HCT116 (cell line): ENCODE measurements around the gene SIAH2. TPM values are rescaled to one million over a fixed set of nuclear protein-coding genes. Genes with fewer than 3 reads are reported as not detected.

Experiments
- ATAC-seq: fragments of 200-7000 bp; cut with Tn5 transposase; 2 replicates; pipeline ENCODE4 v1.9.1; 2020; ENCODE audit warnings: mild to moderate bottlenecking, moderate library complexity
- BruUV-seq: library from RNA; stranded (reverse); fragments of 400-500 nt; replicated peaks from 2 replicates; lab custom pipeline; 2021; lab: Mats Ljungman, UMichigan
- CTCF ChIA-PET: fragments of 300-600 bp; sonication (Branson Sonifier 250); formaldehyde crosslinking; loops from one replicate; lab custom pipeline; 2021; ENCODE audit warnings: antibody characterized with exemption; lab: Charles Lee
- POLR2A ChIA-PET: fragments of 300-600, 350-600 bp; sonication (Branson Sonifier 250); formaldehyde crosslinking; loops from one replicate; lab custom pipeline; 2021; ENCODE audit warnings: antibody characterized with exemption; lab: Charles Lee
- RAD21 ChIA-PET, 2 experiments: fragments of 300-600 bp; sonication (Branson Sonifier 250); formaldehyde crosslinking; loops; one replicate each; lab custom pipeline; 2023; ENCODE audit warnings: low total read pairs in 2 of 2; ENCODE audit not compliant: uncharacterized antibody in 2 of 2, unreplicated experiment in 2 of 2, low non-redundant PET in 1 of 2; lab: Charles Lee
- DNase-seq: peaks from one replicate; pipeline ENCODE4 v3.0.0-alpha.2; 2010; ENCODE audit warnings: low read depth, low spot score
- H2AFZ ChIP-seq: fragments of 200-600 bp; shearing (Covaris generic), sonication (generic); 2 replicates; pipeline ENCODE4 v1.6.1; 2017; ENCODE audit warnings: low read depth, mixed run types, mixed read lengths, antibody characterized with exemption, low read length; ENCODE audit not compliant: poor library complexity, severe bottlenecking
- H3K27ac ChIP-seq: 2 replicates; pipeline ENCODE4 v1.5.1; 2012; ENCODE audit warnings: low read depth, low read length
- H3K27me3 ChIP-seq: fragments of 200-600 bp; sonication (generic); 2 replicates; pipeline ENCODE4 v1.6.1; 2016; ENCODE audit warnings: mixed run types, low read length, mixed read lengths; ENCODE audit not compliant: insufficient read depth
- H3K36me3 ChIP-seq, 2 experiments: fragments of 200-500 bp in 1 of 2; fragments of 200-600 bp in 1 of 2; sonication (Bioruptor generic) in 1 of 2; sonication (generic) in 1 of 2; 2 replicates each; pipeline versions ENCODE4 v1.5.1 to v1.6.1; 2014 to 2016; ENCODE audit warnings: low read length in 2 of 2, inconsistent platforms in 1 of 2, mixed read lengths in 1 of 2, mixed run types in 1 of 2; ENCODE audit not compliant: insufficient read depth in 2 of 2, control insufficient read depth in 1 of 2
- H3K4me1 ChIP-seq, 2 experiments: fragments of 200-600 bp in 1 of 2; sonication (generic) in 1 of 2; 2 replicates each; pipeline versions ENCODE4 v1.5.1 to v1.6.1; 2012 to 2017; ENCODE audit warnings: low read length in 2 of 2, inconsistent platforms in 1 of 2, mild to moderate bottlenecking in 1 of 2, mixed read lengths in 1 of 2, mixed run types in 1 of 2, moderate library complexity in 1 of 2; ENCODE audit not compliant: insufficient read depth in 2 of 2, control insufficient read depth in 1 of 2
- H3K4me2 ChIP-seq: fragments of 200-600 bp; sonication (generic); 2 replicates; pipeline ENCODE4 v1.6.1; 2017; ENCODE audit warnings: mixed run types, low read length, mixed read lengths
- H3K4me3 ChIP-seq, 2 experiments: fragments of 200-600 bp in 1 of 2; sonication (generic) in 1 of 2; replicated peaks in 1 of 2; 2 replicates each; pipeline ENCODE4 v1.5.1; 2011 to 2016; ENCODE audit warnings: low read length in 2 of 2, control low read depth in 1 of 2, low read depth in 1 of 2, mild to moderate bottlenecking in 1 of 2, mixed read lengths in 1 of 2, mixed run types in 1 of 2
- H3K79me2 ChIP-seq: fragments of 200-600 bp; sonication (generic); 2 replicates; pipeline ENCODE4 v1.6.1; 2017; ENCODE audit warnings: mild to moderate bottlenecking, mixed run types, low read length, moderate library complexity, mixed read lengths; ENCODE audit not compliant: insufficient read depth
- H3K9ac ChIP-seq: fragments of 200-600 bp; sonication (generic); 2 replicates; pipeline ENCODE4 v1.6.1; 2016; ENCODE audit warnings: low read length, mixed read lengths
- H3K9me2 ChIP-seq: fragments of 200-600 bp; sonication (generic), shearing (Covaris generic); 2 replicates; pipeline ENCODE4 v1.6.1; 2017; ENCODE audit warnings: mixed run types, mild to moderate bottlenecking, moderate library complexity; ENCODE audit not compliant: insufficient read depth
- H3K9me3 ChIP-seq, 2 experiments: fragments of 200-500 bp in 1 of 2; fragments of 200-600 bp in 1 of 2; sonication (Bioruptor generic) in 1 of 2; sonication (generic) in 1 of 2; 2 replicates each; pipeline ENCODE4 v1.6.1; 2014 to 2017; ENCODE audit warnings: low read length in 2 of 2, mixed read lengths in 2 of 2, inconsistent platforms in 1 of 2, low read depth in 1 of 2, mild to moderate bottlenecking in 1 of 2, mixed run types in 1 of 2, moderate library complexity in 1 of 2; ENCODE audit not compliant: control insufficient read depth in 1 of 2, insufficient read depth in 1 of 2
- H4K20me1 ChIP-seq: fragments of 200-600 bp; sonication (generic), shearing (Covaris generic); 2 replicates; pipeline ENCODE4 v1.6.1; 2017; ENCODE audit warnings: mixed run types, mild to moderate bottlenecking, moderate library complexity; ENCODE audit not compliant: insufficient read depth
- CBX3 ChIP-seq: IDR thresholded peaks from 2 replicates; pipeline ENCODE4 v1.6.1; 2012; ENCODE audit warnings: low read depth
- CEBPB ChIP-seq: IDR thresholded peaks from 2 replicates; pipeline ENCODE4 v1.6.1; 2012; ENCODE audit warnings: low read depth
- EGR1 ChIP-seq: IDR thresholded peaks from 2 replicates; pipeline ENCODE4 v1.6.1; 2012; ENCODE audit warnings: low read depth
- ELF1 ChIP-seq: IDR thresholded peaks from 2 replicates; pipeline ENCODE4 v1.6.1; 2012; ENCODE audit warnings: low read depth, borderline replicate concordance
- EZH2 ChIP-seq: fragments of 200-600 bp; sonication (generic); IDR thresholded peaks from 2 replicates; pipeline ENCODE4 v1.6.1; 2017; ENCODE audit warnings: antibody characterized with exemption, mixed run types
- EZH2phosphoT487 ChIP-seq: fragments of 200-600 bp; IDR thresholded peaks from 2 replicates; pipeline ENCODE4 v1.6.1; 2018; ENCODE audit warnings: antibody characterized with exemption, borderline replicate concordance
- FOSL1 ChIP-seq: IDR thresholded peaks from 2 replicates; pipeline ENCODE4 v1.6.1; 2012; ENCODE audit warnings: low read depth
- MAX ChIP-seq: IDR thresholded peaks from 2 replicates; pipeline ENCODE4 v1.6.1; 2012
- POLR2A ChIP-seq: IDR thresholded peaks from 2 replicates; pipeline ENCODE4 v1.7.0; 2011; ENCODE audit warnings: borderline replicate concordance; ENCODE audit not compliant: insufficient read depth, insufficient read length; ENCODE audit errors: extremely low read depth
- POLR2AphosphoS5 ChIP-seq: IDR thresholded peaks from 2 replicates; pipeline ENCODE4 v1.6.1; 2011; ENCODE audit warnings: mild to moderate bottlenecking, low read depth, low read length, moderate library complexity
- RAD21 ChIP-seq: IDR thresholded peaks from 2 replicates; pipeline ENCODE4 v1.6.1; 2012; ENCODE audit warnings: low read depth, mild to moderate bottlenecking
- REST ChIP-seq: IDR thresholded peaks from 2 replicates; pipeline ENCODE4 v1.6.1; 2012; ENCODE audit warnings: low read depth
- SIN3A ChIP-seq: IDR thresholded peaks from 2 replicates; pipeline ENCODE4 v1.6.1; 2012; ENCODE audit warnings: low read depth
- SP1 ChIP-seq: IDR thresholded peaks from 2 replicates; pipeline ENCODE4 v1.6.1; 2012; ENCODE audit warnings: low read depth
- TCF7L2 ChIP-seq: IDR thresholded peaks from 2 replicates; pipeline ENCODE4 v1.7.0; 2011; ENCODE audit warnings: borderline replicate concordance, inconsistent platforms; ENCODE audit not compliant: insufficient read depth, insufficient read length; ENCODE audit errors: extremely low read depth
- YY1 ChIP-seq: IDR thresholded peaks from 2 replicates; pipeline ENCODE4 v1.6.1; 2011; ENCODE audit warnings: low read length, low read depth, moderate library complexity, mild to moderate bottlenecking; ENCODE audit not compliant: insufficient replicate concordance; ENCODE audit errors: extremely low read depth
- ZNF274 ChIP-seq: fragments of 200-500 bp; sonication (Bioruptor generic); IDR thresholded peaks from 2 replicates; pipeline ENCODE4 v1.6.1; 2014; ENCODE audit warnings: mild to moderate bottlenecking, low read depth, low read length, inconsistent platforms
- intact Hi-C: fragments of 100-400 bp; cut with micrococcal nuclease; formaldehyde crosslinking; loops from 2 replicates; pipeline ENCODE4 v1.10.0; 2022
- total RNA-seq: library from RNA; stranded (reverse); gene quantifications from one replicate; pipeline ENCODE4 v1.2.1, GENCODE V29; 2021; ENCODE audit not compliant: unreplicated experiment

The SIAH2 gene
- total RNA-seq, 1 experiment from 2014 or later, result 39.9 TPM

GRCh38 chr3:150783920-150784746, 21.2 kb upstream of the SIAH2 start:
- ChIA-PET POLR2A (no interaction called here), RAD21 (no interaction called here), CTCF (no interaction called here)
- no peaks in the 10 kb centered on the region for H3K36me3 ChIP-seq
- DNase-seq (no peak), ATAC-seq (no peak)
- H3K9me3 ChIP-seq, result no peaks in the 10 kb centered on the region
- H3K79me2 ChIP-seq, result no peaks in the 10 kb centered on the region
- H2AFZ ChIP-seq, result no peak overlapping the region
- intact Hi-C loops, result no loop called here
- no peak overlapping the region for H3K9ac ChIP-seq
- H3K27me3 ChIP-seq, result no peaks in the 10 kb centered on the region
- no TSS peak for BruUV-seq
- H3K4me3 ChIP-seq, result no peak overlapping the region
- peaks cover 0 to 14% of the 10 kb centered on the region in 2 experiments; a peak in 2 of 4 replicates for H3K4me1 ChIP-seq
- TF ChIP-seq YY1 (no peak), ELF1 (no peak), SP1 (no peak), MAX (no peak), FOSL1 (no peak), POLR2AphosphoS5 (no peak), EGR1 (no peak)
- H3K27ac ChIP-seq, result no peak overlapping the region
- H3K9me2 ChIP-seq, result no peaks in the 10 kb centered on the region
- H3K4me2 ChIP-seq, result no peak overlapping the region
- H4K20me1 ChIP-seq, result no peaks in the 10 kb centered on the region

GRCh38 chr3:150783316-150783715, 20.3 kb upstream of the SIAH2 start:
- DNase-seq (no peak), ATAC-seq (no peak)
- H3K27ac ChIP-seq, result no peak overlapping the region
- no peak overlapping the region for H3K9ac ChIP-seq
- H3K9me3 ChIP-seq, result no peaks in the 10 kb centered on the region
- BruUV-seq, result no TSS peak
- H2AFZ ChIP-seq, result no peak overlapping the region
- H3K4me2 ChIP-seq, result no peak overlapping the region
- no peaks in the 10 kb centered on the region for H3K36me3 ChIP-seq
- POLR2A ChIA-PET, result no interaction called here
- intact Hi-C loops, result no loop called here
- CTCF ChIA-PET, result no interaction called here
- peaks cover 0 to 14% of the 10 kb centered on the region in 2 experiments; a peak in 2 of 4 replicates for H3K4me1 ChIP-seq
- H4K20me1 ChIP-seq, result no peaks in the 10 kb centered on the region
- RAD21 ChIA-PET, result no interaction called here
- H3K79me2 ChIP-seq, result no peaks in the 10 kb centered on the region
- H3K4me3 ChIP-seq, result no peak overlapping the region
- H3K9me2 ChIP-seq, result no peaks in the 10 kb centered on the region
- H3K27me3 ChIP-seq, result no peaks in the 10 kb centered on the region
- TF ChIP-seq RAD21 (no peak), TCF7L2 (no peak), MAX (no peak), REST (no peak), SP1 (no peak), CBX3 (no peak), EZH2phosphoT487 (no peak), POLR2A (no peak), FOSL1 (no peak), ZNF274 (no peak), ELF1 (no peak), CEBPB (no peak), EZH2 (no peak), YY1 (no peak), SIN3A (no peak)
